ENCODE data around the gene ASB11.

ASB11 gene

GRCh38 chrX:15334561-15334960, 19.1 kb upstream of the ASB11 start:
- no peak for DNase-seq (ENCODE audit: low spot score)
- Histone ChIP-seq H3K4me1 (ENCODE audit: control insufficient read depth in 2 of 2, insufficient read depth in 1 of 2, low read depth in 1 of 2, low read length in 2 of 2) (peaks cover 0 to 1% of the 10 kb centered on the region in 2 donors), H4K91ac (ENCODE audit: low read depth, low read length, poor library complexity) (no peak overlapping the region), H2AK5ac (ENCODE audit: low read depth, low read length) (no peak overlapping the region), H3K23ac (ENCODE audit: low read depth, low read length, poor library complexity) (no peak overlapping the region), H2BK120ac (ENCODE audit: low read depth, low read length) (no peak overlapping the region), H3K27ac (replicated peaks; ENCODE audit: low read length) (no peak overlapping the region), H3K4me2 (ENCODE audit: insufficient read depth, low read length, poor library complexity, severe bottlenecking) (peak overlapping the region; percentile 43), H3K18ac (ENCODE audit: low read length) (no peak overlapping the region), H3K4ac (ENCODE audit: low read length) (no peak overlapping the region), H3K79me1 (ENCODE audit: low read depth, low read length) (no peaks in the 10 kb centered on the region), H3K9ac (ENCODE audit: low read depth, low read length, poor library complexity) (peak overlapping the region; percentile 88), H4K8ac (ENCODE audit: low read depth, low read length) (no peak overlapping the region), H3K14ac (ENCODE audit: low read length) (no peak overlapping the region), H2BK12ac (ENCODE audit: low read length) (no peak overlapping the region), H2BK5ac (ENCODE audit: low read length) (no peak overlapping the region), H2BK15ac (ENCODE audit: low read length) (no peak overlapping the region), H3K9me3 (replicated peaks in 1 of 2; ENCODE audit: control insufficient read depth in 2 of 2, insufficient read depth in 1 of 2, low read depth in 1 of 2, low read length in 2 of 2) (no peaks in the 10 kb centered on the region), H3K4me3 (ENCODE audit: low read length in 2 of 2) (peak overlapping the region; percentile 75 to 99), H3K27me3 (ENCODE audit: control insufficient read depth in 3 of 3, insufficient read depth in 3 of 3, low read depth in 1 of 3, low read length in 3 of 3) (peaks cover 0 to 7% (median 0%) of the 10 kb centered on the region in 3 experiments), H2AFZ (ENCODE audit: low read length) (peak overlapping the region; percentile 86), H3K36me3 (replicated peaks in 1 of 2; ENCODE audit: control insufficient read depth in 2 of 2, insufficient read depth in 2 of 2, low read length in 2 of 2) (peaks cover 6 to 28% of the 10 kb centered on the region in 2 donors)
- WGBS, 2 donors (ENCODE audit: extremely low coverage in 2 of 2, insufficient read length in 2 of 2, insufficient replicate concordance in 1 of 2), result no CpG with 5 or more reads among the region's 7 CpGs

- Histone ChIP-seq H4K91ac (ENCODE audit: low read depth, low read length, poor library complexity) (no peak overlapping the region), H3K4me3 (ENCODE audit: low read length in 2 of 2) (no peak overlapping the region), H2BK12ac (ENCODE audit: low read length) (no peak overlapping the region), H3K14ac (ENCODE audit: low read length) (no peak overlapping the region), H3K27ac (replicated peaks; ENCODE audit: low read length) (no peak overlapping the region), H2BK5ac (ENCODE audit: low read length) (no peak overlapping the region), H2AK5ac (ENCODE audit: low read depth, low read length) (no peak overlapping the region), H2AFZ (ENCODE audit: low read length) (no peak overlapping the region), H3K9ac (ENCODE audit: low read depth, low read length, poor library complexity) (no peak overlapping the region), H3K4me2 (ENCODE audit: insufficient read depth, low read length, poor library complexity, severe bottlenecking) (no peak overlapping the region), H3K79me1 (ENCODE audit: low read depth, low read length) (no peaks in the 10 kb centered on the region), H2BK120ac (ENCODE audit: low read depth, low read length) (no peak overlapping the region), H2BK15ac (ENCODE audit: low read length) (no peak overlapping the region), H3K9me3 (replicated peaks in 1 of 2; ENCODE audit: control insufficient read depth in 2 of 2, insufficient read depth in 1 of 2, low read depth in 1 of 2, low read length in 2 of 2) (no peaks in the 10 kb centered on the region), H3K27me3 (ENCODE audit: control insufficient read depth in 3 of 3, insufficient read depth in 3 of 3, low read depth in 1 of 3, low read length in 3 of 3) (peaks cover 0 to 18% (median 0%) of the 10 kb centered on the region in 3 experiments), H3K4me1 (ENCODE audit: control insufficient read depth in 2 of 2, insufficient read depth in 1 of 2, low read depth in 1 of 2, low read length in 2 of 2) (no peaks in the 10 kb centered on the region), H3K18ac (ENCODE audit: low read length) (no peak overlapping the region), H3K4ac (ENCODE audit: low read length) (no peak overlapping the region), H4K8ac (ENCODE audit: low read depth, low read length) (no peak overlapping the region), H3K36me3 (replicated peaks in 1 of 2; ENCODE audit: control insufficient read depth in 2 of 2, insufficient read depth in 2 of 2, low read length in 2 of 2) (peaks cover 8 to 57% of the 10 kb centered on the region in 2 donors), H3K23ac (ENCODE audit: low read depth, low read length, poor library complexity) (no peak overlapping the region)
- DNase-seq (ENCODE audit: low spot score), result no peak
- no CpG with 5 or more reads among the region's 2 CpGs for WGBS, 2 donors (ENCODE audit: extremely low coverage in 2 of 2, insufficient read length in 2 of 2, insufficient replicate concordance in 1 of 2)
Observed at GRCh38 chrX:15328821-15329220, 13.4 kb upstream of the ASB11 start.

GRCh38 chrX:15328131-15328530, 12.7 kb upstream of the ASB11 start:
- no peak overlapping the region for H2AK5ac ChIP-seq (ENCODE audit: low read depth, low read length)
- H3K27me3 ChIP-seq (ENCODE audit: control insufficient read depth in 3 of 3, insufficient read depth in 3 of 3, low read depth in 1 of 3, low read length in 3 of 3), result peaks cover 0 to 24% (median 0%) of the 10 kb centered on the region in 3 experiments
- H2BK120ac ChIP-seq (ENCODE audit: low read depth, low read length), result no peak overlapping the region
- H3K14ac ChIP-seq (ENCODE audit: low read length), result no peak overlapping the region
- no peak overlapping the region for H3K27ac ChIP-seq (replicated peaks; ENCODE audit: low read length)
- H3K9me3 ChIP-seq (replicated peaks in 1 of 2; ENCODE audit: control insufficient read depth in 2 of 2, insufficient read depth in 1 of 2, low read depth in 1 of 2, low read length in 2 of 2), result no peaks in the 10 kb centered on the region
- H3K36me3 ChIP-seq (replicated peaks in 1 of 2; ENCODE audit: control insufficient read depth in 2 of 2, insufficient read depth in 2 of 2, low read length in 2 of 2), result peaks cover 8 to 62% of the 10 kb centered on the region in 2 donors
- no peak overlapping the region for H4K8ac ChIP-seq (ENCODE audit: low read depth, low read length)
- no peak overlapping the region for H4K91ac ChIP-seq (ENCODE audit: low read depth, low read length, poor library complexity)
- WGBS, 2 donors (ENCODE audit: extremely low coverage in 2 of 2, insufficient read length in 2 of 2, insufficient replicate concordance in 1 of 2), result no CpG with 5 or more reads among the region's 3 CpGs
- no peak for DNase-seq (ENCODE audit: low spot score)
- no peak overlapping the region for H3K4me3 ChIP-seq (ENCODE audit: low read length in 2 of 2)
- no peaks in the 10 kb centered on the region for H3K4me1 ChIP-seq (ENCODE audit: control insufficient read depth in 2 of 2, insufficient read depth in 1 of 2, low read depth in 1 of 2, low read length in 2 of 2)
- no peak overlapping the region for H3K9ac ChIP-seq (ENCODE audit: low read depth, low read length, poor library complexity)
- no peak overlapping the region for H2BK12ac ChIP-seq (ENCODE audit: low read length)
- no peak overlapping the region for H3K23ac ChIP-seq (ENCODE audit: low read depth, low read length, poor library complexity)
- no peak overlapping the region for H3K4ac ChIP-seq (ENCODE audit: low read length)
- H2BK15ac ChIP-seq (ENCODE audit: low read length), result no peak overlapping the region
- no peak overlapping the region for H2AFZ ChIP-seq (ENCODE audit: low read length)
- no peak overlapping the region for H2BK5ac ChIP-seq (ENCODE audit: low read length)
- H3K79me1 ChIP-seq (ENCODE audit: low read depth, low read length), result no peaks in the 10 kb centered on the region
- no peak overlapping the region for H3K18ac ChIP-seq (ENCODE audit: low read length)
- no peak overlapping the region for H3K4me2 ChIP-seq (ENCODE audit: insufficient read depth, low read length, poor library complexity, severe bottlenecking)

- no peak overlapping the region for H3K18ac ChIP-seq (ENCODE audit: low read length)
- H2BK12ac ChIP-seq (ENCODE audit: low read length), result no peak overlapping the region
- no peak overlapping the region for H3K14ac ChIP-seq (ENCODE audit: low read length)
- H2BK5ac ChIP-seq (ENCODE audit: low read length), result no peak overlapping the region
- no peak overlapping the region for H3K27ac ChIP-seq (replicated peaks; ENCODE audit: low read length)
- no peak overlapping the region for H2AFZ ChIP-seq (ENCODE audit: low read length)
- H3K9me3 ChIP-seq (replicated peaks in 1 of 2; ENCODE audit: control insufficient read depth in 2 of 2, insufficient read depth in 1 of 2, low read depth in 1 of 2, low read length in 2 of 2), result no peaks in the 10 kb centered on the region
- no peak overlapping the region for H2BK15ac ChIP-seq (ENCODE audit: low read length)
- no CpG with 5 or more reads among the region's 5 CpGs for WGBS, 2 donors (ENCODE audit: extremely low coverage in 2 of 2, insufficient read length in 2 of 2, insufficient replicate concordance in 1 of 2)
- H3K4ac ChIP-seq (ENCODE audit: low read length), result no peak overlapping the region
- peaks cover 0 to 23% (median 0%) of the 10 kb centered on the region in 3 experiments for H3K27me3 ChIP-seq (ENCODE audit: control insufficient read depth in 3 of 3, insufficient read depth in 3 of 3, low read depth in 1 of 3, low read length in 3 of 3)
- H4K91ac ChIP-seq (ENCODE audit: low read depth, low read length, poor library complexity), result no peak overlapping the region
- no peak overlapping the region for H3K9ac ChIP-seq (ENCODE audit: low read depth, low read length, poor library complexity)
- H4K8ac ChIP-seq (ENCODE audit: low read depth, low read length), result no peak overlapping the region
- H3K4me1 ChIP-seq (ENCODE audit: control insufficient read depth in 2 of 2, insufficient read depth in 1 of 2, low read depth in 1 of 2, low read length in 2 of 2), result no peaks in the 10 kb centered on the region
- no peak overlapping the region for H3K23ac ChIP-seq (ENCODE audit: low read depth, low read length, poor library complexity)
- DNase-seq (ENCODE audit: low spot score), result no peak
- no peak overlapping the region for H3K4me3 ChIP-seq (ENCODE audit: low read length in 2 of 2)
- peaks cover 3 to 61% of the 10 kb centered on the region in 2 donors for H3K36me3 ChIP-seq (replicated peaks in 1 of 2; ENCODE audit: control insufficient read depth in 2 of 2, insufficient read depth in 2 of 2, low read length in 2 of 2)
- H3K4me2 ChIP-seq (ENCODE audit: insufficient read depth, low read length, poor library complexity, severe bottlenecking), result no peak overlapping the region
- H3K79me1 ChIP-seq (ENCODE audit: low read depth, low read length), result no peaks in the 10 kb centered on the region
- H2AK5ac ChIP-seq (ENCODE audit: low read depth, low read length), result no peak overlapping the region
- H2BK120ac ChIP-seq (ENCODE audit: low read depth, low read length), result no peak overlapping the region
Observed at GRCh38 chrX:15322472-15322871, 7.0 kb upstream of the ASB11 start.

Data from neuronal stem cell (in vitro differentiated cells).